GM21423 (cell line): ENCODE data around the gene ELF4.
A peak's percentile ranks its signal among the peaks of the same experiment; 100 is the strongest.

ENCODE experiments used
- ATAC-seq: cut with Tn5 transposase; IDR thresholded peaks from one replicate; pipeline ENCODE4 v1.9.1; 2021; ENCODE audit warnings: mild to moderate bottlenecking, moderate library complexity; ENCODE audit not compliant: unreplicated experiment

Gene ELF4

DNA sequence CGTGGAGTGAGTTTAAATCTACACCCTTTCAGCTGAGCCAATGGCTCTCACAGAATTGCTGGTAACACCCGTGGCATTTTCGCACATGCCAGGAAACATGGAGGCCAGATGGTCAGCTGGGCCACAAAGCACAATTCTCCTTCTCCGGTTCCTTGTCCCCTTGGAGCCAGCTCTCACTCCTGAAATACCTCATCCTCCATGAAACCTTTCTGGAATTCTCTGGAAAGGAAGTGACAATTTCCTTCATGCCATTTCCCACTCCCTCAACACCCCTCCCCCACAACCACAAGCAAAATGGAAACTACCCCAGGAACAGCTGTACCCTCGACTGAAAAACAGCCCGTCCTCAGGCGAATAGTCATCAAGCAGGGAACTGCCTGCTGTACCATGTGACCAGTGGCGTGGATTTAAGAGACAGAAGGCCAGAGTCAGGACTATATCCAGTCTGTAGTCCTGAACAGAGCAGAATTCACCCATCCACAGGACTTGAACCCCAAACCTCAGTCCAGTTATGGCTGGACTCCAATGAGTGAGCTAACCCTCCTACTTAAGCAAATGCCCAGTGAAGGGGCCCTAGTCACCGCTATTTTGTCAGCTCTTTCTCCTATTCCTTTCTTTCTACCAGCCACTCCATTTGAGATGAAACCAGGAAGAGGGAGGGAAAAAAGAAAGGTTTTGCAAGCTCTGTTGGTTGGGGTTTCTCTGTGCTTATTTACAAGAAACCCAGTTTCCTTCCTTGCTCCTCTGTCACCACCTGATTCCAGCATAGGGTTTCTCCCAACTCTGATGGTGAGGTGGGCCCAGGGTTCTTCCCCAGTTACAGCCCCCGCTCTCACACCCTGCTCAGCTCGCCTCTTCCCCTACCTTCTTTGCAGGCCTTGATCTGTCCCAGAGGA is 24.5 kb downstream of the ELF4 start:
- no peak for ATAC-seq

DNA sequence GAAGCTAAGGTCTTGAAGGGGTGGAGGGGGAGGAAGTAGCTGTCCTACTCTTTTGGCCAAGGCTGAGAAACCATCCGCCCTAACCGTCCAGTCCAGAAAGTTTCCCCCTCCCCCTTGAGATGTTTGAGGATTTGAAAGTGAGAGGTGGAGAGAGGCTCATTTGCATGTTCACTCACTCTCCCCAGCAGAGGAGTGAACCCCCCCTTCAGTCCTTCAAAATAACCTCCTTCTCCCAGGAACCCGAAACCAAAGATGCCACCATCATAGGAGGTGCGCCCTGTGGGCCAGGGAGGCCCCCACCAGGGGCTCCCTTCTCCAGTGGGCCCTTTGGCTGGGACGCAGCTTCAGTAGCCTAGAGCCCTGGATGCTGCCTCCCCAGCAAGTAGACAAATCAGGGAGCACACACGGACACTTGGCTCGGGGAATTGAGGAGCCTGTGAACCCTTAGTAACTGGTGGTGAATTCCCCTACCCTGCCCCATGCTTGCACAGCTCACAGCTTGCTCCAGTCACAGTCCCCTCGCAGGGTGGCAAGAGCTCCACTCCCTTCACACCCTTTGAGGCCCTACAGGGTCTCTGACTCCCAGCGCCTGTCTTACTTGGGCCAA is 25.6 kb downstream of the ELF4 start:
- peak; percentile 36 for ATAC-seq

DNA sequence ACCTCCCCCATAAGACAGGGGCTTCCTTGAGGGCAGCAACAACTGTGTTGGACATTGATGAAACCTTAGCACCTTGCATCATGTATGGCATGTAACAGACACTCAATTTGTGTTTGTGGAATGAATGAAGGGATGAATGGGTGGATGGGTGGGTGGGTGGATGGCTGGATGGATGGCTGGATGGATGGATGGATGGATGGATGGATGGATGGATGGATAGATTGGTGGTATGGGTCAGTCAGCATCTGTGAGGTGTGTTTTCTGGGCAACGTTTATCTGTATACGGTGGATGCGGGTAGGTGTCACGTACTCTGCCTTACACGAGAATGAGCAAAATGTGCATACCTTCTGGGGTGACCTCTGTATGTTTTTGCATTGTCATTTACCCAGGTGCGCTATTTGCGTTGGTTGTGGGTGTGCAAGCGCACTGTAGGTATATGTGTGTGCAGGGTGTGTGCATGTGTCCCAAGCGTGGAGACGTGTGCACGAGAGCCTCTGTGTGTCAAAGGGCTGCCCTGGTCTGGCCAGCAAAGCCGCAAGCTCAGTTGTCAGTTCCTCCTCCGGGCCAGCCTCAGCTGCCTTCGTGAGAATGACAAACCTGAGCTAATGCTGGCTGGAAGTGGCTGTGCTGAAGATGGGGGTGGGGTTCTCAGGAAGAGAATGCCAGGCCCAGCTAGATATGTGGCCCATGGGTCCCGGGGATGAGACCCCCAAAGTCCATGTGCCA is 26.5 kb downstream of the ELF4 start:
- ATAC-seq, result peak; percentile 27

DNA sequence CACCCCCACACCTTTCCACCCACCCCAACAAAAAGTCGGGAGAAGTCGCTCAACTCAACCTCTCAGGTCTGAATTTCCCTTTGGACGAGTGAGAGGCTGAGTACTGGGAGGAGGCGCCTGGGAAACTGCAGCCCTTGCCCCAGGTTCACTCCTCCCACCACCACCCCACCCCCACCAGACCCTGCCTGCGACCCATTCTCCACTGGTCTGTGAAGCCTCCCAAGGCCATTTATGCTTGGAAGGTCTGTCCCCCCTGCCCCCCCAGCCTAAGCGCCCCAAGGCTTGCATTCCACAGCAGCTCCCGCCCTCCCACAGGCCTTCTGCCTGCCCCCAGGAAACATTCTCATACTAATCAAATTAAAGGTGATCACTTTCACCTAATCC is 27.2 kb downstream of the ELF4 start:
- no peak for ATAC-seq

DNA sequence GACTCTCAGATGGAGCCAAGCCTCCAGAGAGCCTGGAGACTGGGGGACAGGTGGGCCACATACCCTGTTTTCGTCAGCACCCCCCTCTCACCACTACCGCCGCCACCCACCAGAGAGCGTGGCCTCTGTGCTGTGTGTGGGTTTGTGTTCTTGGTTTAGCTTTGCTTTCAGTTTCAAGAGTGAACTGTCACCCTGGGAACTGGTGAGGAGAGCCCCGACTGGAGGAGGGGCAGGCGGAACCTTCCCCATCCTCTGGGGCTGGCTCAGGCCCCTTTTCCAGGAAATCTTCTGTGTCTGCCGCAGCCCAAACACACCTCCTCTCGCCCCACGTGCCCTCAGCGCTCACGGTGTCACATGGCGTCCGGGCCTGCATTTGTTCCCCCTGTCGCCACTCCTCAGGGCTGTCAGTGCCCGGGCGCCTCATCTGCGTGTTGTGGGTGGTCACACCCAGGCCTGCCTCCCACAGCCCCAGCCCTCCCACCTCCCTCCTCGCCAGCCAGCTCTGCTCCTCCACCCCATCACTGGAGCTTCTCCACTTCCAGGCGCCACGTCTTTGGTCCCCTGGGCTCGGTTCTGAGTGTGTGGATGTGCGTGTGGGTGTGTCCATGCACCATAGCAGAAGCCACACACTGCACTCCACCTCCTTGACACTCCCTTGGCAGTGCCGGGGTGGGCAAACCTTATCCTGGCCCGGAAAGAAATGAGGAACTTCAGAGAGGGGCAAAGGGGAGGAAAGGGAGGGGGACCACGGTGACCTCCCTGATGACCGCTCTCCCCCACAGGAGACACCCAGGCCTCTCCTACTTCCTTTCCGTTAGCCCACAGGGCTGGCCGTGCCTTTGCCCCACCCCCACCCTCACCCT is 27.8 kb downstream of the ELF4 start:
- ATAC-seq, result peak; percentile 51

DNA sequence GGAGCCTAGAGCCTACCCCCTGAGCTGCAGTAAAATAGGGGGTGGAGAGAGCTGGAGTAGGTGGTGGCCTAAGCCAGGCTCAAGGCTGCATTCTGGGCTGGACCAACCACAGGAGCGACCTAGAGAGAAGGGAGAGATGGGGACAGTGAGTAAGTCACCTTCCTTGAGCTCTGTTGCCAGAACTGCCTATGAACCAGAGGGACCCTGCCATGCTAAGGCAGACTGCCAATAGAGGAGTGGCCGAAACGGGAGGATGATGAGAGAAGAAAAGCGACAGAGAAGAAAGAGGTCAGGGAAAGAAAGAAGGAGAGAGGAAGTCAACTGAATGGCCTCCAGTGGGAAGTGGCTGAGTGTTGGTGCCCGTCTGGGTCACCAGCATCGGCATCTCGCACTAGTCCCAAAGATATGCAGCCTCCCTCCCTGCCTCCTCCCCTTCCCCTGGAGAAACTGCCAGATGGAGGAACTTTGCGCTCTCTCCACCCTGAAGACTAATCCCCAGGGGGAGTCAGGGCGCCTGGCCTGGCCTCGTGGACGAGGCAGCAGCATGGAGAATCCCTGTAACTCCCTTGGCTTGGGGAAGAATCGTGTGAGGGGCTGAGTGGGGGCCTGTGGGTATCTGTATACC is 28.8 kb downstream of the ELF4 start:
- ATAC-seq, result no peak

DNA sequence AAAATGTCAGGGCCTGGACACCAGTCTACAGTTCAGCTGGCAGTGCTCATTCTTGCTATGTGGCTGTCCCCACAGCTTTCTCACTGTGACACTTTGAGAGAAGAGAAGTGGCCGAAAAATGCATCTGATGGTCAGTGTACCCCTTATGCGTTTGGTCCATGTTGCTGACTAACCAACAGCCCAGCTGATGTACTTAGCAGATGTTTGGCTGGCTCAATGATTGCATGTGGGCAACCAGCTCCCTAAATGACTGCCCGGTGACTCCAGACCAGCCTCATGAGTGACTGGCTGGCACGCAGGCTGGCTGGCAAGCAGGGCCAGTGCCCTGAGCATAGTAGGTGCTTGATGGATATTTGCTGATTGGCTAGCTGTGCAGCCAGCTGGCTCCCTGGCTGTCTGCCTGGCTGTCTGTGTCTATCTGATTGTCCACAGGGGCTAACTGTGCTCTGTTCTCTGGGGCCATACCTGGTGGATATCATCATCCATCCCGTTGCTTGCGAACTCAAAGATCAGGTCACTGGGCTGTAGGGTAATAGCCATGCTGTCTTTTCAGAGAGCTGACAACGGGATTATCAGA is 29.4 kb downstream of the ELF4 start:
- no peak for ATAC-seq

DNA sequence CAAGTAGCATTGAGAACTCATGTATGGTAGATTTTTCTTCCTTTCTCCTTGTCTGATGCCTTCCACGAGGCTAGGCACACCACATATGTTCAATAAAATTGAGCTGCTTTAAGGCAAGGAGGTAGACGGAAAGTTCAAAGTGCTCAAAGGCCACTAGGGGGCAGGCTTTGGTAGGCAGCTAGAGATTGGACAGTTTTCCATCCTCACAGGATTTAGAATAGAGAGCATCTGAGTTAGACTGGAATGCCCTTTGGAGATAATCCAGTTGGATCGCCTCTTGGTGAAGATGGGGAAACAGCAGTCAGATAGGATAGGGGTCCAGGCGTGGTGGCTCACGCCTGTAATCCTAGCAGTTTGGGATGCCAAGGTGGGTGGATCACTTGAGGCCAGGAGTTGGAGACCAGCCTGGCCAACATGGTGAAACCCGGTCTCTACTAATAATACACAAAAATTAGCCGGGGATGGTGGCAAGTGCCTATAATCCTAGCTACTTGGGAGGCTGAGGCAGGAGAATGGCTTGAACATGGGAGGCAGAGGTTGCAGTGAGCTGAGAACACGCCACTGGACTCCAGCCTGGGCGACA is 30.4 kb downstream of the ELF4 start:
- ATAC-seq, result no peak

DNA sequence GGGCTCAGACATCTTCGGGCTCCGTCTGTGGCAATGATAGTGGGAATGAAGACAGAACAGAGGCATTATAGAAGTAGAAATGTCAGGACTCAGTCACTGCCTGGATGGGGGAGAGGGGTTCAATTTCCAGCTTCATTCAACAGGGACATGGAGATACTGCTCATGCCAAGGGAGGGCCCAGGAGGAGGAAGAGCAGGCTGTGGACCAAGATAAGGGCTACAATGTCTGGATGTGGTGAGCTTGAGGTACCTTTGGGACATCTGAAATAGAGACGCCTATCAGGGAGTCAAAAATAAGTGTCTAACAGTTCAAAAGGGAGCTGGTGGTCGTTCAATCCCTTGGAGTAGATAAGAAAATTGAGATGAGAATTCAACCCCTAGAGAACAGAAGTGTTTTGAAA is 34.5 kb downstream of the ELF4 start:
- no peak for ATAC-seq

DNA sequence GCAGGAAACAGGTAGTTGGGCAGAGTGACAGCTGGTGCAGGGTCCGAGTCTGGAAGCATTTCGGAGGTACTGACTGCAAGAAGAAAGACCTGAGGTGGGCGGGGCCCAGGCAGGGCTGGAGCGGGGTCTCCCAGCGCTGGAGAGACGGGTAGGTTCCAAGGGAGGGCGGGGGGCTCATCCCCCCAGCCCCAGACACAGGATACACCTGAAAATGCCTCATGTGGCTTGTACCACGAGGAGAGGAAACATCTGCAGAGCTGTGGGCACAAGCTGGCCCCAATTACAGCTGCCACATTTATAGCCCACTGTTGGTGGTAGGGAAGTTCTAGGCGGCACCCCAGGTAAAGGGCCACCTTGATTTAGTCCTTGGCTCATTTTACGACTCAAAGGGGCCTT is 38.0 kb downstream of the ELF4 start:
- no peak for ATAC-seq

DNA sequence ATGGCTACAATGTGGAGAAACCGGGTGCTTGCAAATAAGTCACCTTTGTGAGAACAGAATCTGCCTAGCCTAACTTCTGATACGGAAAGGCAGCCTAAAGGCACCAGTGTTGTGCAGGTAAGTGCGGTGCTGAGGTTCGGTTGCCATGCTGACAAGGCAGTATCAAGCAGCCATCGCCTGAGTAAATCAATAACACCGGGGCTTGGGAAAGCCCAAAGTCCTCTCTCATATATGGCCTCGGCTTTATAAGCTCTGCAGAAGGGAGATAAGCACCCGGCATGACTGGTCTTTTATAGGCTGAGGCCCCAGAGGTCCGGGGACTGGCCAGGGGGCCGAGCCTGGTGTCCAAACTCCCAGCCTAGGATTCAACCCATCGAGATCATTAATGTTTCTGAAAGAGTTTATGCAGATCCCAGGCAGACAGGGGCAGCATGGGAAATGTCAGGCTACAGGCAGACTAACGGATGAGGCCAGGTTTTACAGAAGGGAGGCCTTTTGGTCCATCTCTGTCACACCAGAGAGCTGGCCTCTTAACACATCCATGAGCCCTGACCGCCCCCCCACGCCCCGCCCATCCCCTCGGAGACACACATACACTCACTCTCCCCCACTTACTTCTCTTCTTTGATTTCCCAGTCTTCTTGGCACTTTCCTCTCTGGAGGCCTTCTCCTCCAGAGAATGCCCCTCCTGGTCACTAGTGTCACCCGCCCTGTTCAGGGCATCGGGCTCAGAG is 38.5 kb downstream of the ELF4 start:
- ATAC-seq, result no peak

DNA sequence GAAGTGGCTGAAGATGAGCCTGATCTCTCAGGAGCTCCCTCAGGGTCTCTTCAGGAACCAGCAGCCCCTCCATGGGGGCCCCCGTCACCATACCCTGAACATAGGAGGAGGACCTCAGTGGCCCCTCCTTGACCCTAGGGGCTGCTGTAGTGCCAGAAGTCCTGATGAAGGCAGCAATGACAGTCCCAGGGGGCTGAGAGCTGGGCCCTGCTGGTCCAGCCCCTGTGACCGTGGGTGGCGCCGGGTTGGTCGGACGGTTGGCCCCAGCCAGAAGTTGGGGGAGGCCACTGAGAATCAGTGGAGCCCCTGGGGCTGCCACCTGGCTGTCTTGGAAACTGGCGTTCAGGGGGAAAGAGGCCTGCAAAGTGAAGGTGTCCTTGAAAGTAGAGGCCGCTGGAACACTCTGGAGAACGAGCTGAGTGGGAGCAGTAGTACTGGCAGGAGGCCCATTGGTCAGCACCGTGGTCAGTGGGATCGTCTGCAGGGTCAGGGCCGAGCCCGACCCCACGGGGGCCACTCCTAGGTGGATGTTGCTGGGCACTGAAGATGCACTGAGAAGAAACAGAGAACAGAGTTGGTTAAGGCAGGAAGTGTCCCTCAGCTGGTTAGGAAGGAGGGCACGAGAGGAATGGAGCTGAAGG is 43.2 kb downstream of the ELF4 start:
- no peak for ATAC-seq

DNA sequence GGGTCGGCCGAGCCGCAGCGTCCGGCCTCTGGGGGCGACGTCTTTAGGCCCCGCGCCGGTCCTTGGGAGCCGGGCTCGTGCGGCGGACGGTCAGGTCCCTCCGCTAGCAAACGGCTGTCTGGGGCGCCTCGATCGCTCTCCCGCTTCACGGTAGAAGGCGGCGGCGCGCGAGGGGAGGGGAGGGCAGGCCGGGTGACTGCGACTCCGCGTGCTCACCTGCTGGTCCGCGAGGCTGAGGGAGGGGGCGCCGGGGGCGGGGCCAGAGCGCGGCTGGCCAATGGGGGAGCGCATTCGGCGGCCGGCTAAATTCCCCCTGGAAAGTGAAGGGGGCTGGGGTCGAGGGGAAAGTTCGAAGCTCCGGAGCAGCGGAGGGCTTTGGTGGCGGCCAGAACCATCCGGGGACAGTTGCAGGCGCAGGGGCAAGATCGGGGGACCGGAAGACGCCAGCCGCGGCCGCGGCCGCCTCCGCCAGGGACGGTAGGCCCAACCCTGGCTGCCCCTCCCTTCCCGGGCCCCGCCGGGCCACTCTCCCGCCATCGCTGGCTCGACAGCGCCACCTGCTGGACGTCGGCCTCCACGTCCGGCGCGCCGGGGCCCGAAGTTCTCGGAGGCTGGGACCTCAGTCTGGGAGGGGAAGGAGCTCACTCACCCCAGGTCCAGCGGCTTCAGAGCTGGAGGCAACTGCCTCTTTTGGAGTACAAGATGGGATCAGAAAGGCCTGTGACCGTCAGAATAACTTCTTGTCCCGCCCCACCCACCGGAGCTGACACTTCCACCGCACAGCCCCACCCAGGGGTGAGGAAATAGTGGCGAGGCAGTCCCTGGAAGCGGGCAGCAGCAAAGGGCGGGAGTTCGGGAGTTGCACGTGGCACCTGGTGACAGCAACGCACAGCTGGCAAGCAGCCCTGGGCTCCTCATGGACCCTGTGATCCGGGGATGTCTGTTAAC is 49.9 kb downstream of the ELF4 start:
- peak; percentile 94 for ATAC-seq

DNA sequence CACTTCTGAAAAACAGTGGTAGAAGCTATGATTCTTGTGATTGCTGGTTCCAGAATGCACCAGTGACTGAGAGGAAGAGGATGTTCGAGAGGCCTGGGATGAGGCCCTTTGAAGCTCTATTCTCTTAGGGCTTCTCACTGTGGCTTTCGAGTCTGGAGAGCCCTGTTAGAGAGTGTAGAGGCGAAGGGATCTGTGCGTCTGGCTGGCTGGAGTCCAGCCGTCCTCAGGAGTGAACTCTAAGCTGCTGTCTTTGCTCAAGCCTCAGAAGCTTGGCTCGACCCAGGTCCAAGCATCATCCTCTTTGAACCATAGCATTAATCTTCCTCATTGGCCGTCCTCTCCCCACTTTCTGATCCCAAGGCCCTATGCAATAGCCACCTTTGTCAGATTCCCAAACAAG is 51.6 kb downstream of the ELF4 start:
- no peak for ATAC-seq

DNA sequence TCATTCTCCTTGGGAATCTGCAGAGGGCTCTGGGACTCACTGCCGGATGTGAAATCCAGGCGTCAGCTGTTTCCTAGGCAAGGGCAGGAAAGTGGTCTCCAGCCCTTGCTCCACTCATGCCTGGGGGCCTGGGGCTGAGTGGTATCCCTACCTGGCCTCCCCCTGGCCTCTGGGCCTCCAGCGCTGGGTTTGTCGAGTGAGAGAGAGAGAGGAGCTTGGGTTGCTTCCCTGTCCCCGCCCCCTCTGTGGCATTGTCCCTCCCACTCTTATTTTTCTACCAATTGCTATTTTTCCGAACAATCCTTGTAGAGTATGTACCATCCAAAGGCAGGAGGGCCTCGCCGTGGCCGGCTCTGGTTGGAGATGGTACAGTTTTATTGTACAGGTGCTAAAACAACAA is 53.1 kb downstream of the ELF4 start:
- no peak for ATAC-seq

DNA sequence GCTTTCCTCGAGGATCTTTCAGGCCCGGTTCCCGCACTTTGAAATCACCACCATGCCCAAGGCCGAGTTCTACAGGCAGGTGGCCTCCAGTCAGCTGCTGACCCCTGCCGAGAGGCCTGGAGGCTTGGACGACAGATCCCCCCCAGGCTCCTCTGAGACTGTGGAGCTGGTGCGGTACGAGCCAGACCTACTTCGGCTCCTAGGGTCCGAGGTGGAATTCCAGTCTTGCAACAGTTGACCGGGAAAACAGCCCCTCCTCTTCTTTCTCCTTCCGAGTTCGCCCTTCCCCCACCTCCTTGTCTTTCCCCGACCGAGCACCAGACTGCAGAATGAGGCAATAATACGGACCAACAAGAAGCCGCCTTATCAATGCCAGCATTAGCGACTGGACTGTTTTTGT is 54.4 kb downstream of the ELF4 start:
- no peak for ATAC-seq

DNA sequence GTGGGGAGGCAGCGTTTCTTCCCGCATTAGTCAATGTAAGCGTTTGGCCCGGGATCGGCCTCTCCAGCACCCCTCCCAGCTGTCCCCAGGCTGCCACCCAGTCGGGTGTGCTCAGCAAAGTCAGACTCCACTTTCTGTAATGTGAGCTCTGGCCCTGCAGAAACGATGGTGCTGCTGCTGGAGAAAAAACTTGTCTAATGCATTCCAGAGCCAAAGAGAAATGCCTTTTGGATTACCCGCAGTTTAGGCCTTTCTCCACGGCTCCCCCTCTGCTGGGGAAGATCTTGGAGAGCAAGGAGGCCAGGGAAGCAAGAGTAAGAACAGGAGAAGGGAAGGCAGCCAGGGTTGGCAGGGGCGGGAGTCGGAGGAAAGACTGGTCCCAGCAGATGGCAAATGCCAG is 55.2 kb downstream of the ELF4 start:
- no peak for ATAC-seq

DNA sequence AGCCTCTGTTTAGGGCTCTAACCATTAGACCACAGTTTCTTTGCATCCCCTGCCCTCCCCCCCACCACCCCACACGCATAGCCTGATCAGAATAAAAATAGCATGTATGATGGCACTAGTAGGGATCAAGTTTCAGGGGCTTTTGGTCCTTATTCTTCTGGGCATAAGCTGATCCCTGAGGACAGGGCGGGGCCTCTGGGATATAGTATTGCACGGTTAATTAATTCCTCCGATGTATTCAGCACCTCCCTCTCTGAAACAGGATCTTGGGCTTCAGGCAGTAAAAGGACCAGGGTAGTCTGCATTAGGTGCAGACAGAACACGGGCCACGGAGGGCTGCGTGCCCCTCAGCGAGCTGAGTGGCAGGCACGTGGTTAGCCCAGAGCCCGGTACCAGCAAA is 57.1 kb downstream of the ELF4 start:
- no peak for ATAC-seq
